IPS DF 19.7 (cell line): ENCODE results near the gene GOLGA8F.
"Not testable (repeated sequence)": the region's sequence is repeated elsewhere in the genome, so short reads cannot be mapped to it uniquely, and the experiment has no call there.

Experiments
- DNase-seq: peaks from one replicate; pipeline ENCODE4 v3.0.0-alpha.2; 2013; ENCODE audit warnings: low read depth, low spot score

Gene GOLGA8F, protein sequence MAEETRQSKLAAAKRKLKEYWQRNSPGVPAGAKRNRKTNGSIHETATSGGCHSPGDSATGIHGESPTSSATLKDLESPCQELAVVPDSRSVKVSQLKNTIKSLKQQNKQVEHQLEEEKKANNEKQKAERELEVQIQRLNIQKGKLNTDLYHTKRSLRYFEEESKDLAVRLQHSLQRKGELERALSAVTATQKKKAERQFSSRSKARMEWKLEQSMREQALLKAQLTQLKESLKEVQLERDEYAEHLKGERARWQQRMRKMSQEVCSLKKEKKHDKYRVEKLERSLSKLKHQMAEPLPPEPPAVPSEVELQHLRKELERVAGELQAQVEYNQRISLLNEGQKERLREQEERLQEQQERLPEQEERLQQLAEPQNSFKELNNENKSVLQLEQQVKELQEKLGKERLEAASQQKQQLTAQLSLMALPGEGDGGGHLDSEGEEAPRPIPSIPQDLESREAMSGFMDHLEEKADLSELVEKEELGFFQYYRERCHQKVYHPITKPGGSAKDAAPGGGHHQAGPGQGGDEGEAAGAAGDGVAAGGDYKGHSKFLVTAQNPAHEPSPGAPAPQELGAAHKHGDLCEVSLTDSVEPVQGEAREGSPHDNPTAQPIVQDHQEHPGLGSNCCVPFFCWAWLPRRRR

DNA sequence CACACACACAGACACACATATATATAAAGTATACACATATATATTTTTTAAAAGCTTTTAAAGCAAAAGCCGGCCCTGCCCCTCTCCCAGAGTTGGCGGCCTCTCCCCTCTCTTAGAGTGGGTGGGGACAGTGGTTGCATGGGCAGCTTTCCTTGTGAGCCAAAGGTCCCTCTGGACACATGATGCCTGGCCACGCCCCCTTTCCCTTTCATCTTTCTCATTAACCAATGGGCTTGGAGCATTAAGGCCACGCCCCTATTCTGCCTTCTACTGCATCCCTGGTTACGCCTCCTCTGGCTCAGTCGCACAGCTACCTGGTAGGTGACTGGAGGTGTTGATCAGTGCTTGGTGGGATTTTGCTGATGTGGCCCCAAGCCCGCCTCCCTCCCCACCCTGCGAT, at the start of gene GOLGA8F:
TSS of gene GOLGA8F (plus strand) at position 301 of the 400 bp plus-strand sequence. CDS start at position 399, 98 bp downstream.
- DNase-seq = not testable (repeated sequence)

DNA sequence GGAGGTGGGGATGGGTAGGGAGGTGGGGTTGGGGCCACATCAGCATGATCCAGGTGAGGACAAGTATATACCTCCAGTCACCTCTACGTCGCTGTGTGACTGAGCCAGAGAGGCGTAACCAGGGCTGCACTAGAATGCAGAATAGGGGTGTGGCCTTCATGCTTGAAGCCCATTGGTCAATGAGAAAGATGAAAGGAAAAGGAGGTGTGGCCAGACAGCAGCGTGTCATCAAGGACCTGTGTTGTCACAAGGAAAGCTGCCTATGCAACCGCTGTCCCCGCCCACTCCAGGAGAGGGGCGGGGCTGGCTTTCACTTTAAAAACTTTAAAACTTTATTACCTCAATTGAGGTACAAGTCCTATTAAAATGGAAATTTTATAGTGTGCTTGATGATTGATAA, 20.5 kb upstream of the GOLGA8F start, which contains the start of gene GOLGA6L24:
TSS of gene GOLGA6L24 (minus strand) at position 101 of the 400 bp plus-strand sequence. CDS start at position 40, 61 bp downstream.
- not testable (repeated sequence) for DNase-seq

DNA sequence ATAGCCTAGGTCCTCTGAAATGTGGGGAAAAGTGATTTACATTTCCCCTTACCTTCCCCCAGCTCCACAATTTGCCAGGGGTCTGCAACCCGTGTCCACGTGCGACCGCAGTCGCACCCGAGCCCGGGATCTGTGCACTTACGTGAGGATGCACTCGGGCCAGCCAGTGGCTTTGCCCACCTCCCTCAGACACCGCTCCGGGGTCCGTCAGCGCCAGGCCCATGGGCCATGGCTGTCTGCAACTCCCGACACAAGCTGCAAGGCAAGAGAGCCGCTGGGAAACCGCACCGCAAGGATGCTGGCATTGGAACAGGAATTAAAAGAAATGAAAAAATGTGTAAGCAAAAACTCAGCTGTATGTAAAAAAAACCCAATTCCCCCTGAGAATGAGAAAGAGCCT, 13.0 kb upstream of the GOLGA8F start:
- DNase-seq = not testable (repeated sequence)

DNA sequence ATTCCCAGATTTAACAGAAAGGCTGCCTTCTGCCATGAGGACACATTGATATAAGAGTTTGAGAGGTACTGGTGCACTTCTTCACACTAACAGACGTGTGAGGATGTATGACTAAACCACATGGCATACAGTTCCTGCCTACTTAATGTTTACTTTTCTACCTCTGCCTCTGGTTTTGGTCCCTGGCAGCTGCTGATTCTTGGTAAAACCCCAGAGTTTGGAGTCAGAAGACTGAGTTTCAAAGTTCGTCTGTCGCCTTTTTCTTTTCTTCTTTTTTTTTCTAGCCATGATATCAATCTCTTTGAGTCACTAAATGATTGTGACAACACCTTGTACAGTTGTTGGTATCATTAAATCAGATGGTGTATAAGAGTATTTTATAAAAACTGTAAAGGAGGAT, 1.6 kb downstream of the GOLGA8F start:
- not testable (repeated sequence) for DNase-seq

DNA sequence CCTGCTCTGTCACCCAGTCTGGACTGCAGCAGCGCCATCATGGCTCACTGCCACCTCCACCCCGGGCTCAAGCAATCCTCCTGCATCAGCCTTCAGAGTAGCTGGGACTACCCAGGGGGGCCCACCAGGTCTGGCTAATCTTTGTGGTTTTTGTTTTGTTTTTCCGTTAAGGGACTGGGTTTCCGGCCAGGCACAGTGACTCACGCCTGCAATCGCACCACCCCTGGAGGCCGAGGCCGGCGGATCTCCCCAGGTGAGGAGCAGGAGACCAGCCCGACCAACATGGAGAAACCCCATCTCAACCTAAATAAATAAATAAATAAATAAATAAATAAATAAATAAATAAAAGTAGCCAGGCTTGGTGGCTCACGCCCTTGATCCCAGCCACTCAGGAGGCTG, 17.6 kb downstream of the GOLGA8F start:
- not testable (repeated sequence) for DNase-seq

GRCh38 chr15:28402774-28403435, 24.4 kb downstream of the GOLGA8F start:
- not testable (repeated sequence) for DNase-seq

DNA sequence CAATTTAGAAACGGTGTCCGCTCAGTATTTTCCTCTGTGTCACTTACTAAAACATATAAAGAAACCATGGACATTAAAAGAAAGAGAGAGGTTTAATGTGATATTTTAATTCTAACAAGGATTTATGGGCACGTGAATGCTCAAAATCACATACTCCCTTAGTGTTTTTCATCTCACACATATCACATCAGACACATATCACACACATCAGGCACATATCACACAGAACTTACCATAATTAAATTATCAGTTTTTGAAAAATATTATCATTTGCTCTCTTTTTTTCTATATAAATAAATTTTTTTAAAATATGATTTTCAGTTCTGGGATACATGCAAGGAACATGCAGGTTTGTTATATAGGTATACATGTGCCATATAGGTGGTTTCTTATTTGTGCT, 42.0 kb downstream of the GOLGA8F start:
- DNase-seq = not testable (repeated sequence)

DNA sequence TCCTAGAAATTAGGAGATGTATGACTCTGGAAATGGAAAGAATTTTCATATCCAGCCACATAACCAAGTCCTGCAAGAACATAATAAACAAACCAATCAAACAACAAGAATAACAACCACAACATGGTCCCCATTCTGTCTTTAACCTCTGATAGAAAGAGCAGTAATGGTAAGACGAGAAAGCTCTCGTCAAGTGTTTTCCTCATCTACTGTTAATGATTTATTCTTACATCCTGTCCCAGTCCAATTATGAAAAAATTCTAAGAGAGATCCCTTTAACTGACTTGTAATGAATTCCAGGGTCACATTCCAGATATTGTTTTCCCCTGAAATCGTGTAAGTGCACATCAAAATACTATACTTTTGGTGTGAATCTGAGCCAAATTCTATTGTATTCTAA, 57.1 kb downstream of the GOLGA8F start:
- not testable (repeated sequence) for DNase-seq
